B cell (primary cell): ENCODE data around the gene DOCK1.

Source experiments
- CTCF ChIP-seq: fragments of 200-600 bp; IDR thresholded peaks from one replicate; pipeline ENCODE4 v1.8.0; 2022; ENCODE audit warnings: antibody characterized with exemption, mild to moderate bottlenecking
- EZH2 ChIP-seq: IDR thresholded peaks from 2 replicates; pipeline ENCODE4 v1.6.1; 2012; ENCODE audit warnings: borderline replicate concordance, low read depth, mild to moderate bottlenecking, moderate library complexity, low read length; ENCODE audit not compliant: insufficient read depth, poor library complexity, severe bottlenecking

GRCh38 chr10:126953886-126954285 is 48.7 kb downstream of the DOCK1 start:
- TF ChIP-seq CTCF (no peak), EZH2 (no peak)
